ENCODE measurements around the gene RAET1G.
"Not testable (repeated sequence)": the region's sequence is repeated elsewhere in the genome, so short reads cannot be mapped to it uniquely, and the experiment has no call there.

Gene RAET1G, protein sequence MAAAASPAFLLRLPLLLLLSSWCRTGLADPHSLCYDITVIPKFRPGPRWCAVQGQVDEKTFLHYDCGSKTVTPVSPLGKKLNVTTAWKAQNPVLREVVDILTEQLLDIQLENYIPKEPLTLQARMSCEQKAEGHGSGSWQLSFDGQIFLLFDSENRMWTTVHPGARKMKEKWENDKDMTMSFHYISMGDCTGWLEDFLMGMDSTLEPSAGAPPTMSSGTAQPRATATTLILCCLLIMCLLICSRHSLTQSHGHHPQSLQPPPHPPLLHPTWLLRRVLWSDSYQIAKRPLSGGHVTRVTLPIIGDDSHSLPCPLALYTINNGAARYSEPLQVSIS

DNA sequence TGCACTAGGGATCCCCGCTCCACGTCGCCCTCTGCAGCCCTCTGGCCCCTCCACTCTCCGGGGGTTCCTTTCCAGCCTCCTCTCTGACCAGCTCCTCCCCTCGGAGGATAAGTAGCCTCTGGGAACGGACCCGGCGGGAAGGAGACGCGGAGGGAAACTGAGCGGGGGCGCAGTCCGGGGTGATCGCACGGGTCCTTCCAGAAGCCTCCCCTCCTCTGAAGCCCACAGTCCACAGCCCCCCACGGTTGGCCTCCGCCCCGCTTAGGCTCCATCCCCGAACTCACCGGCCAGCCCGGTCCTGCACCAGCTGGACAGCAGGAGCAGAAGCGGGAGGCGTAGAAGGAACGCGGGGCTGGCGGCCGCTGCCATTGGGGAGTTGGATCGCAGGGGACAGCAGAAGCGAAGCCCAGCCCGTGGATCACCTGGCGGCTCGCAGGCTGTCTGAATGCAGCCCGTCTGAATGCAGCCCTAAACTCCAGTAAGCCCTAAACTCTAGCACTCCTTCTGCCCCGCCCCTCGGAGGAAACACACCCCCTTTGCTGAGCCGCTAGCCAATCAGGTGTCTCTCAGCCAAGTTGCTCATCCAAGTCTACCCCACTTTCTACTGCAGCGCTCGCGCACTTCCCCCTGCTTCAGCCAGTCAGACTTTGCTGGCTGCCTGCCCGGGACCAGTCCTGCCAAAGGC is at the start of gene RAET1G:
Gene RAET1G (minus strand): TSS at position 480 of the 685 bp plus-strand sequence. CDS start 111 bp downstream, at position 369.
- DNase-seq = peak; percentile 81

GRCh38 chr6:149969635-149970034 is 46.7 kb upstream of the RAET1G start:
- DNase-seq = no peak

- DNase-seq = not testable (repeated sequence)
Measured at GRCh38 chr6:149968909-149969308, 46.0 kb upstream of the RAET1G start.

DNA sequence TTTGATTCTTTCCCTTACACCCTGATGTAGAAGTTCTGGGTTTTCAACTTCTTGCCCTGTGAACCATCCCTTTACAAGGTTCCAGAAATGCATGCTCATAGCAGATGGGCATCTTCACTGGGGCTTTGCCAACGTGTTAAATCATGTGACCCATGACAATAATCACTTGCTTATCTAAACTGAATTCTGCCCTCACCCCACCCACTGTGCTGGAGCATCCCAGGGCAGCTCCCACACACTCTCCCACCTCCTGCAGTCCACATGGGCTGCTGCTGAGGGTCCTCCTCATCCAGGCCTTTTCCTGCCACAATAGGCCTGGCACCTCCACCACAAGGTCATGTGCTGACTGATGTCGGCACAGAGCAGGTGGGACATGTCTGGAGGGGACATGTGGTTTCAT is 45.1 kb upstream of the RAET1G start:
- DNase-seq = not testable (repeated sequence)

- no peak for DNase-seq
Measured at GRCh38 chr6:149967591-149967990, 44.7 kb upstream of the RAET1G start.

DNA sequence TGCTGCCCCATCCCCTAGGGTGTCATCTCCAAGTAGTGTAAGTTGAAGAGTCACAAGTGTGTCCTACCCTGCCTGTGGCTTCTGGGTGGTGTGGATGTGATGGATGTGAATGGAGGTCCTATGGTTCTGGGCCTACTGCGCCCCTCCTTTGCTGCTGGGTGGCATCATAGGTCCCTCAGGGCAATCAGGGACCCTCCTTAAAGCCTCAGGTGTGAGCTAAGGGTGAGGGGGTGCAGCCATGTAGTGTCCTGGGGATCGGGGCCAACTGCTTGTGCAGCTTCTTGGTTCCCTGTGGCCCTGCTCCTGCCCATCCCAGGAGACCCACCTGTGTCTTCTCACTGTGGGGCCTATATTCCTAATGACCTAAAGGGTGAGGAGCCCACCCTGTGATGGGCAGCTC is 43.4 kb upstream of the RAET1G start:
- DNase-seq = not testable (repeated sequence)

DNA sequence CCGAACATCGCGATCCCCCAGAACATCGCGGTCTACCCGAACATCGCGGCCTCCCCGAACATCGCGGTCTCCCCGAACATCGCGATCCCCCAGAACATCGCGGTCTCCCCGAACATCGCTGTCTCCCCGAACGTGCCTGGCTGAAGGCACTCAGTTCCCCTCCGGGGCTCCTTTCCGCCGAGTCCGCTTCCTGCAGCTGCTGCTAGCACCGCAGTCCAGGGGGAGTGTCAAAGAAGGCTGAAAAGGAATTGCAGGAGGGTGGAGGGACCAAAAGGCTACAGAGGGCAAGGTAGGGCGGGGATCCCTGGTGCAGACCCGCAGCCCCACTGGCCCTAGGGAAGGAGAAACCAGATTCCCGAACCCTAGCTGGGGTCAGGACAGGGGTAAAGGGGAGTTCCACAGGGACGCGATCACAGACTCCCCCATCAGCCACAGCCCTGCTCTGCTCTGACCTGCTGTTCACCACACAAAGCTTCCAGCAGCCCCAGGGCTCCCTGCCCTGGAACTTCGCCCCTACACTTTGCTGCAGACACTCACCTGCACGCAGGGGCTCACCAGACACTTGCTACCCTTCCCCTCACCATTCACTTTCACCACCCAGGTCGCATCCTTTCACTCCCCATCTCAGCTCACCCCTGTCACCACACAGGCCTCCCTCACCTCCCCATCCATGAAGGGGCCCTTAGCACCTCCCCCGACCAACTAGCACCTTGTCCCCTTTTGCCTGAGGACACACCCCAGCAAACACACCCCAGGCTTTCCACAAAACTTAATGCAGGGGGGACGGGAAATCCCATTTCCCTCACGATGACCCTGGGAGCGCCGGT is 42.5 kb upstream of the RAET1G start:
- DNase-seq = peak; percentile 27

DNA sequence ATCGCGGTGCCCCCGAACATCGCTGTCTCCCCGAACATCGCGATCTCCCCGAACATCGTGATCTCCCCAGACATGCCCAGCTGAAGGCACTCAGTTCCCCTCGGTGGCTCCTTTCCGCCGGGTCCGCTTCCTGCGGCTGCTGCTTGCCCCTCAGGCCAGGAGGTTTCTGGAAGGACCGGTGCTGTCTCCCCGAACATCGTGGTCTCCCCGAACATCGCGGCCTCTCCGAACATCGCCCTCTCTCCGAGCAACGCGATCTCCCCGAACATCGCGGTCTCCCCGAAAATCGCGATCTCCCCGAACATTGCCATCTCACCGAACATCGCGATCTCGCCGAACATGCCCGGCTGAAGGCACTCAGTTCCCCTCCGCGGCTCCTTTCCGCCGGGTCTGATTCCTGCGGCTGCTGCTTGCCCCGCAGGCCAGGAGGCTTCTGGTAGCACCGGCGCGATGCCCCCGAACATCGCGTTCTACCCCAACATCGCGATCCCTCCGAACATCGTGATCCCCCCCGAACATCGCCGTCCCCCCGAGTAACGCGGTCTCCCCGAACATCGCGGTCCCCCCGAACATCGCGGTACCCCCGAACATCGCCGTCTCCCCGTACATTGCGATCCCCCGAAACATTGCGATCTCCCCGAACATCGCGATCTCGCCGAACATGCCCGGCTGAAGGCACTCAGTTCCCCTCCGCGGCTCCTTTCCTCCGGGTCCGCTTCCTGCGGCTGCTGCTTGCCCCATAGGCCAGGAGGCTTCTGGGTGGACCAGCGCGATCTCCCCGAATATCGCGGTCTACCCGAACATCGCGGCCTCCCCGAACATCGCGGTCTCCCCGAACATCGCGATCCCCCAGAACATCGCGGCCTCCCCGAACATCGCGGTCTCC is 41.6 kb upstream of the RAET1G start:
- peak; percentile 25 for DNase-seq

- DNase-seq = peak; percentile 82
Measured at GRCh38 chr6:149963462-149964307, 40.8 kb upstream of the RAET1G start, which contains the start of gene ULBP1. Gene ULBP1, plus strand, starts transcription at chr6:149963943. Its CDS starts 107 bp downstream, at chr6:149964050.

DNA sequence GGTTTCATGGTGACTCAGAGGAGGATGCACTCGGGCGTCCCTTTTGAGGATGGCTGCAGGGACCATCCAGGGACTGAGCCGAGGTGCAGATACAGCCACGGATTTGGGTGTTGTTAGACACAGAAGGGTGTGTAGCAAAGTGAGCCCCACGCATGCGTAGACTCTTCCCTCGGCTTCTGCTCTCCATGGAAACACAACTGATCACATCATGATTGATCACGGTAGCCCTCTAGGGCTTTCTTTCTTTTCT is 40.2 kb upstream of the RAET1G start:
- DNase-seq = peak; percentile 45

GRCh38 chr6:149962461-149963211 is 39.7 kb upstream of the RAET1G start:
- no peak for DNase-seq

GRCh38 chr6:149961728-149962425 is 39.0 kb upstream of the RAET1G start:
- DNase-seq = peak; percentile 48

DNA sequence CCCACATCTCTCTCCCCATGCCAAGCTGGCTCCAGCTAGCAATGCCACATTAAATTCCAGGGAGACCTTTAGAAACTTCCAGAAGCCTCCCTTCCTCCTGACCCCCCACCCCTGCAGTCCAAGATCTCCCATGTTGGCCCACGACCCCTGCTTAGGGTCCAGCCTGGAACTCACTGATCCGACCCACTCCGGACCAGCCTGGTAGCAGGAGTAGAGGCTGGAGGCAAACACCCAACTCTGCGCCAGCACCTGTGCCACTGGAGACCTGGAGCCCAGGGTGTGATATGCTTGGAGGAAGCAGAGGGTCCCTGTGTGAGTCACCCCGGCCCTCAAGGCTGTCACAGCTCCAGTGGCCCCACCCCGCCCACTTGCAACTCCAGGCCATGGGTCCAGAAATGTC is 37.6 kb upstream of the RAET1G start:
- DNase-seq = no peak

DNA sequence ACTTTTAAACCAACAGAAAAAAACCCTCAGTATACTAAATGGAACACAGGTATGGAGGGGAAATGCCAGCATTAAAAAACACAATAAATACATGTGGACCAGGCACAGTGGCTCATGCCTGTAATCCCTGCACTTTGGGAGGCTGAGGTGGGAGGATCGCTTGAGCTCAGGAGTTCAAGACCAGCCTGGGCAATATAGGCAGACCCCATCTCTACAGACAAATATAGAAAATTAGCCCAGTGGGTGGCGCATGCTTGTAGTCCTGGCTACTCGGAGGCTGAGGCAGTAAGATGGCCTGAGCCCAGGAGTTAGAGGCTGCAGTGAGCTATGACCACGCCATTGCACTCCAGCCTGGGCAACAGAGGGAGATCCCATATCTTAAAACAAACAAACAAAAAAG is 36.9 kb upstream of the RAET1G start:
- not testable (repeated sequence) for DNase-seq

- DNase-seq = not testable (repeated sequence)
Measured at GRCh38 chr6:149958124-149958523, 35.2 kb upstream of the RAET1G start.

DNA sequence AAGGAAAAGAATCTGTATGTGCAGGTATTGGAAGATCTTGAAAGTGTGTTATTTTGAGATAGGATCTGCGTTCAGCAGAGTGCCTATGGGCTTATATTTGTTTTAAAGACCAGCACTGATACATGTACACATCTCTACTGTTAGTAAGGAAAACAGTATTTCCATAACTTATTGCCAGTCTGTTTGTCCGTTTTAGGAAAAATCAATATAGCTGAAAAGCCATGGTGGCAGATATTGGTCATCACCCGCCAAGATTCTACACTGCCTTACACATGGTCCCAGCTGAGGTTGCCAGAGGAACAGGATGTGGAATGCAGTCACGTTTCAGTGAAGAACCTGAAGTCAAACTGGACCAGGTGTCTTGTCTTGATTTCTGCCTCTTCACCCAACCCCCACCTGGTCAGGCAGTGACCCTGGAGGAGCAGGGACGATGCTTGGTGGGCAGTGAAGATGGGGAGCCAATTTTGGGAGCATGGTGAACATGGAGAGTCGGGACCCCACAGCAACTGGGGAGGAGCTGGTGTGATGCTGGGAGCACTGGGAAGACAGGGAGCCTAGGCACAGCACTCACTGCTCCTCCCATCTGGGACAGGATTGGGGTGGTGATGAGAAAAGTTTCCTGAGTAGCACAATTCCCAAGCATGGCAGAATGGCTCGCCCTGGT is 32.9 kb upstream of the RAET1G start:
- DNase-seq = not testable (repeated sequence)

DNA sequence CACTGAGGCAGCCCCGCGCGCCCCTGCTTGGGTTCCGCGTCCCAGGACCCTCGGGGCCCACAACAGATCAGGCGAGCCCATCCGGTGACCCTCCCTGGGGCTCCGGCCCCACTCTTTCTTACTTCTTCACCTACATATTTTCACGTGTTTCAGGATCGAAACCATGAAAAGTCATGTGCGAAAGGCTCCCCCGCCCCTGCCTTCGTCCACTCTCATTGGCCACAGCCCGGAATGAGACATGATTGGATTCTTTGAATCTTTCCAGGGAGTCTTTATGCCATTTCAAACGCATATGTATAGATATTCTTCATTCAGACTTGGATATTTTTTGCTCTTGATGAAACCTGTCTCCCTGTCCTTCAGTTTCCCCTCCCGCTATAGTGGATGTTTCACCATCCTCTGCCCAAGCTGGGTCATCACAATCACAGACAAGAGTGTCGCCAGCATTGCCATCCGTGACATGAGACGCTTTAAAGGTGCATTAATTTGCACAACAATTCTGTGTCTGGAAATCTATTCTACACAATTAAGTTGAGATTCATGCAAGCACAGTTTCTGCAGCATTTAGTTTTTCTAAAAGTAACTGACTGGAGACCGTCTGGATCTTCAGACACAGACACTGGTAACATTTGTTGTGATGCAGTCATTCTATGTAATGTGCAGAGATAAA is 32.2 kb upstream of the RAET1G start:
- DNase-seq = not testable (repeated sequence)

DNA sequence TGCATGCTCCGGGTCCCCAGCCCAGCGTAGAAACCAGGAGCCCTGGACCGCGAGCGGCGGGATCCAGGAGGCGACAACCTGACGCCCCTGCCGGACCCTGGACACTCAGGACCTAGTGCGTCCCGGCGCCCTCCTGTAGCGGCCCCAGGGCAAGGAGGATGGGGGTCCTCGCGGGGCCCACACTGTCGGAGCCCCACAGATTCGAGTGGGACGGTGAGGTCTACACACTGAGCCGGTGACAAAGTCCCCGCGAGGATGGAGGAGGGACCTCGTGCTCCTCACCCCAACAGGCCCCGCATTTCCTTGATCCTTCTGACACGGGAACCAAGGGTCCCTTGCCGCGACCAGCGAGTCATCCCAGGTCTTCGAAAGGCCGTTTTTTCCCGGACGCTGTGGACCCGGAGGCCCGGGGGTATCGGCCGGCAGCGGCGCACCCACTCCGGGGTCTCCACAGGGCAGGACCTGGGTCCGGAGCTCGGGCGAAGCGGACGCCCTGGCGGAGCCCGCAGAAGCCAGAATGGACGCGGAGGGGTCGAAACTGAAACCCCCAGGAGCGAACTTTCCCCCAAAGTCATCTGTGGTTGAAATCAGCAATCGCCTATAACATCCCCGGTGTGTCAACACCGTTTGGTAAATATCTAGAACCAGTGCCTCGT is 31.5 kb upstream of the RAET1G start:
- not testable (repeated sequence) for DNase-seq
